Sigmoid colon (tissue), 4 donors: ENCODE results near the gene RNF144A.

Source experiments
- POLR2A ChIP-seq, 2 donors: fragments of 450-650 bp; IDR thresholded peaks; one replicate each; pipeline ENCODE4 v1.6.1; 2016; ENCODE audit warnings: antibody characterized with exemption in 2 of 2, mild to moderate bottlenecking in 2 of 2, moderate library complexity in 2 of 2
- POLR2AphosphoS5 ChIP-seq, 4 donors: sonication (generic); formaldehyde crosslinking; IDR thresholded peaks; one replicate each; pipeline ENCODE4 v1.6.1; 2017; ENCODE audit warnings: antibody characterized with exemption in 4 of 4
- TF ChIP-seq, protein P1 (sequence below), 4 experiments: fragments of 450-650 bp in 3 of 4; fragments of 200-600 bp in 1 of 4; IDR thresholded peaks; one replicate each; pipeline ENCODE4 v1.5.1; 2016 to 2019; ENCODE audit warnings: antibody characterized with exemption in 4 of 4, mild to moderate bottlenecking in 3 of 4, moderate library complexity in 2 of 4

DNA sequence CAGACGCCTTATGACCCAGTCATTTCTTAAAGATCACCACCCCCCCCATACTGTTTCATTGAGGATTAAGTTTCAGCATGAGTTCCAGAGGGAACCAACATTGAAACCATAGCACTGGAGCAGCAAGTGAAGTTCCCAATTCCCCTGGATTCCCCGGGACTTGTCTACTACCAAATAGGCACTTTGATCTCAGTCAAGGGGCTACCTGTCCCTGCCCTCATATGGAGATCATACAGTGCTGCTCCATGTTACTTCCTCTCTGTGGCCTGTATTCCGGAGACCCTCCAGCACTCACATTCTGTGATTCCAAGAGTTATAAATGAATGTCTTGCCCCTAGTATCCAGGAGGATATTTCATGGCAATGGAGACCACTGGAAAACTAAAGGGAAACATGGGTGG is 42.5 kb downstream of the RNF144A start:
- TF ChIP-seq POLR2A (IDR thresholded peaks at IDR 0.05) (no peak), POLR2AphosphoS5 (IDR thresholded peaks at IDR 0.05) (no peak)
- TF ChIP-seq, protein P1, sequence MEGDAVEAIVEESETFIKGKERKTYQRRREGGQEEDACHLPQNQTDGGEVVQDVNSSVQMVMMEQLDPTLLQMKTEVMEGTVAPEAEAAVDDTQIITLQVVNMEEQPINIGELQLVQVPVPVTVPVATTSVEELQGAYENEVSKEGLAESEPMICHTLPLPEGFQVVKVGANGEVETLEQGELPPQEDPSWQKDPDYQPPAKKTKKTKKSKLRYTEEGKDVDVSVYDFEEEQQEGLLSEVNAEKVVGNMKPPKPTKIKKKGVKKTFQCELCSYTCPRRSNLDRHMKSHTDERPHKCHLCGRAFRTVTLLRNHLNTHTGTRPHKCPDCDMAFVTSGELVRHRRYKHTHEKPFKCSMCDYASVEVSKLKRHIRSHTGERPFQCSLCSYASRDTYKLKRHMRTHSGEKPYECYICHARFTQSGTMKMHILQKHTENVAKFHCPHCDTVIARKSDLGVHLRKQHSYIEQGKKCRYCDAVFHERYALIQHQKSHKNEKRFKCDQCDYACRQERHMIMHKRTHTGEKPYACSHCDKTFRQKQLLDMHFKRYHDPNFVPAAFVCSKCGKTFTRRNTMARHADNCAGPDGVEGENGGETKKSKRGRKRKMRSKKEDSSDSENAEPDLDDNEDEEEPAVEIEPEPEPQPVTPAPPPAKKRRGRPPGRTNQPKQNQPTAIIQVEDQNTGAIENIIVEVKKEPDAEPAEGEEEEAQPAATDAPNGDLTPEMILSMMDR (IDR thresholded peaks at IDR 0.05), result no peak
